HuH-7.5 (cell line): ENCODE results near the gene MRPL55.

Experiments used
- DNase-seq: peaks from one replicate; pipeline ENCODE4 v3.0.0; 2011; ENCODE audit warnings: low spot score

Gene MRPL55

DNA sequence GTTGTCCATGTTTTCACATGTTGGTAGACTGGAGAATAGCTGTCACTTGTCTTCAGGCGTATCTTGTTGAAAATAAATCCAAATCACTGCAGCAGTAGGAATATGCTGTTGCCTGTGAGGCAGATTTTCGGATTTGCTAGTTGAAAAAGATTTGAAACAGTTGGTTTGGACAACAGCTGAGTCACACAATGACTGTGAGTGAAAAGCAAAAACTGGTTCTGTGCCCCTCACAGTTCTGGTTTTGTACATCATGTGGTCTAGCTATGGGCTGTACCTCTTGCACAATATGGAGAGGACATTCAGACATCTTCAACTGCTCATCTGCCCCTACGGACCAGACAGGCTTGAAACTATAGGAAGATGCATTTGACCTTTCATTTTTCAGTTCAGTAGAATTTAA lies 24.8 kb downstream of the MRPL55 start:
- DNase-seq: no peak

DNA sequence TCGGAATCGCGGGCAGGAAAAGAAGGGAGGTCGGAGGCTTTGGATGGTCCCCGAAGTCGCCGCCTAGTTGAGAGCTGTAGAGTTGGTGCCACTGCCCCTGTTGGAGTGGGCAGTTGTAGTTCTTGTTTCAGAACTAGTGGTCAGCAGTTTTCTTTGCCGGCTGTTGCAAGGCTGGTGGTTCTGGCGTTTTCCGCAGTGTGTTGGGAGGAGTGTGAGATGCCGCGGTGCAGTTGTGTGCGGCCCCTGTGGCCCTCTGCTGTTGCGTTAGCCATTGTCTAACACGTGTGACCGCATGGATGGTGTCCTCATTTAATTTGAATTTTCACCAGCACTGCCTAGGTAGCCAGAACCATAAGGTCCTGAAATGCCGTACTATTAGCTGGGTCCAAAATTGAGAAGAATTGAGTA lies 25.2 kb downstream of the MRPL55 start:
- DNase-seq: no peak

DNA sequence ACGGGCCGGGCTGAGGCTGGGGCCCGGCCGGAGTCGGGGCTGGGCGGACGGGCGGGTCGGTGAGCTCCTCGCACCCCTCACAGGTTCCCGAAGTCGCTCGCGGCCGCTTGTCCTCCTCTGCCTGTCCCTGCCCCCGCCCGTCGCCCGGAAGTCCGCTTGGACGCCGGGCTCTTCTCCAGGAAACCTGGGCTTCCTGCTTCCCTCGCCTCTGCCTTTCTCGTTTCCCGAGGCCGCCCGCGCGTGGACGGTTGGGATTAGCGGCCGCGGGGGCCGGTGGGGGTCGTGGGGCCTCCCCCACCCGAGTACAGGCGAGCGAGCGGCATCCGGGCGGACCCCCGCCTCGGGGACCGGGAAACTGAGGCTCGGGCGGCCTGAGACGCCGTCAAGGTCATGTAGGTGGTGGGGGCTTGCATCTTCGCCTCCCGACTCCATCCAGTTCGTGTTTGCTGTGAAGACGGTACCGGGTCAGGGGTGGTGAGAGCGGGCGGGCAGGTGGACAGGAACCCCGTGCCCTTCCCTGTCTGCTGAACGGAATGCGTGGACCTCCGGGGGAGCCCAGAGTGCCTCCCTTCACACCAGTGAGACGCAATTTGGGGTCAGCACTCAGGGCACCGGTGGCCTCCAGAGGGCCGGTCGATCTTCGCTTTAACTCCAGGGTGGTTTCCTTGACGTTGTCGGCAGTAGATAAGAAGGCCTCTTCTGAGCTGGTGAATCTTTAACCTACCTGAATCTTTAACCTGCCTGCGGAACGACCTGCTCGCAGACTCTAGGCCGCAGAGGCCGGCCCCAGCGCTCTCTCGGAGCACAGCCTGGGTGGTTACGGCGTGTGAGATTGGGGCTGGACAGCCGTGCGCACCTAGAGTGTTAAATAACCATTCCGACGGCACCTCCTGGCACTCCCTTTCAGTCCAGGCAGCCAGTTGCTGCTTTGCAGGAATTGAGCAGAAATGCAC lies 25.9 kb downstream of the MRPL55 start:
- DNase-seq: peak; percentile 64

DNA sequence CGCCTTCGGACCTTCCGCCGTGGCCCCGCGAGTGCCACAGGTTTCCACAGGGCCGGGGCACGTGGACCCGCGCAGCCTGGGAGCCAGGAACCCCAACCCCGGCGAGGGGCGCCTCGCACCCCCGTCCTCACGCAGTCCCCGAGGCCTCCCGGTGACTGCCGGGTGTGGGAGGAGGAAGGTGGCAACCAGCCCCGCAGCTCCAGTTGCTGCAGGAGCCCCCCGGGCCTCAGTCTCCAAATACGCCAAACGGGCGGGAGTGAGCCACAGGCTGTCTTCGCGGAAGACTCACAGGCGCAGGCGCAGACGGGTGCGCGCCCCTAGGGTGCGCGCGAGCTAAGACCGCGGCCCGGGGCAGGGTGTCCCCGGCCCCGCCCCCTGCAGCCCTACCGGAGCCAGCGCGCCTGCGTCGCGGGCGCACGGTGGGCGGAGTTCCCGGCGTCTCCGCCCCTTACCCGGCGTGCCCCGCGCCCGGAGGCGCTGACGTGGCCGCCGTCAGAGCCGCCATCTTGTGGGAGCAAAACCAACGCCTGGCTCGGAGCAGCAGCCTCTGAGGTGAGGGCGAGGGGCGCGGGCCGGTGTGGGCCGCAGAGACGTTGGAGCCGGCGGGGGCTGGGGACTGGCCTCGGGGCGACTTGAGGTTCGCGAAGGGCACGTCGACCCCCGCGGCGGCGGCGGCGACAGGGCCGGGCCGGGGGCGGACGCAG lies 26.7 kb downstream of the MRPL55 start, which contains the start of gene ARF1:
ARF1 (plus strand) TSS at position 495 of the 704 bp plus-strand sequence. CDS start 14,407 bp downstream, outside the sequence.
- DNase-seq: peak; percentile 97

DNA sequence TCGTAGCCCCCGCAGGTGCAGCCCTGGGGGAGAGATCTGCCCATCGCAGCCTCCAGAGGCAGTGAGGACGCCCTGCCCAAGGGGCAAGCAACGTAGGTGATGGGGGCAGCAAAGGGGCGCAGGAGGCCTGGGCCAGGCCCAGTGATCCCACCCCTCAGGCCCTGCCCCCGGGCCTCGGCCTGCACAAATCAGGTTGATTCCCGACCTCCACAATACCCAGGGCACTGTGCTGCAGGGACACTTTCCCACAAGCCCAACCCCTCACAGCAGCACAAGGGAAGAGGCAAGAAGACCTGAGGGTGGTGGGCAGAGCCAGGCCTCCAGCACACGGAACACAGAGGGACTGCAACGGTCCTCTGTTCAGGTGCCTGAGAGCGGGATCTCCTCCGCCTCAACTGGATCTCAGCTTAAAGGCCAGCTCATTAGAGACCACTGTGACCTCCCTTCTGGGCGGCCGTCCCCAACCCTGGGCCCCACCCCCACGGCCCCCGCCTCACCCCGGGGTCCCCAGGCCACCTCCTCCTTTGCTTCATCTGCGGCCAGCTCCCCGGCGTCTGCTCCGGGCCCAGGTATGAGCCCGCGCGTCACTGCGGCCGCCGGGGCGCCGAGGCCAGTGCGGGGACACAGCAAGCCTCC lies 27.4 kb downstream of the MRPL55 start:
- DNase-seq: peak; percentile 65

DNA sequence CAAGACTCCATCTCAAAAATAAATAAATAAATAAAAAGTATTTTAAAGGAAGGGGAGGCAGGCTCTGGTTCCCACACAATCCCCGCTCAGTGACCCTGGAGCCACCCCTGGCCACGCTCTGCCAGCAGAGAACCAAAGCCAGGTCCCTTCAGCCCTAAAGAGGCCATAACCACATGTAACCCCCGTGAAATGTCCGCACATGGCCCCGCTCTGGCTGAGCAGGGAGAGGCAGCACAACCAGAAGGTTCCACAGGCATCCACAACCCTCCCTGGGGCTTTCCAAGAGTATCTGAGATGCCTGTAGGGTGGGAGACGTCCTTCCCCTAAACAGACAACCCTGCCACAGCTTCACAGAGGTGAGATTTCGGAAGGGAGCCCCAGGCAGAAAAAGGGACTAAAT lies 28.0 kb downstream of the MRPL55 start:
- DNase-seq: no peak

DNA sequence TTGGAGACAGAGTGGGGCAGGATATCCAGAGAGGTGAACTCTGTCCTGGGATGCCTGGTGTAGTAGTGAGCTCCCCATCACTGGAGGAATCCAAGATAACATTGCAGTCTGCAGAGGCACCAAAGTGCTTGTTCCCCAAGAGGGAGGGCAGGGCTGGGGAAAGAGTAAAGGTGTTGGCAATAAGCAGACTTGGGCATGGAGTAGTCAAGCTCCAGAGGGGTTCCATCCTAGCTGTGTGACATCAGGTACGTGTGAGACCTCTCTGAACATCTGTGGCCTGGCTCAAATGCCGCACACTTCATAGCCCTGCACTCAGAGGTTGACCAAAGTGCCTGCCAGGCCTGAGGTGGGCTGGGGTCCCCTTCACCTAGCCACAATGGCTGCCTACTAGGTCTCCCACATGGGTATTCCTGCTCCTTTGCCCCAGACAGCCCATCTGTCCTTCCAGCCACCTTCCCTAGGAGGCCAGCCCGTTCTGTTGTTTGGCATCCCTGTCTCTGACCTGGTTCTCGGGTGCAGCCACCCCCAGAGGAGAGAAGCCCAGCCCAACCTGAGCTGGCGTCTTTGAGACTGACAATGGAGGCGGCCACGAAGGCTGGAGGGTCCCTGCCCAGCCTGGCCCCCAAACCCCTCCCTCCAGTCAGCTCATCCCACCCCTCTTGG lies 29.4 kb downstream of the MRPL55 start:
- no peak for DNase-seq

DNA sequence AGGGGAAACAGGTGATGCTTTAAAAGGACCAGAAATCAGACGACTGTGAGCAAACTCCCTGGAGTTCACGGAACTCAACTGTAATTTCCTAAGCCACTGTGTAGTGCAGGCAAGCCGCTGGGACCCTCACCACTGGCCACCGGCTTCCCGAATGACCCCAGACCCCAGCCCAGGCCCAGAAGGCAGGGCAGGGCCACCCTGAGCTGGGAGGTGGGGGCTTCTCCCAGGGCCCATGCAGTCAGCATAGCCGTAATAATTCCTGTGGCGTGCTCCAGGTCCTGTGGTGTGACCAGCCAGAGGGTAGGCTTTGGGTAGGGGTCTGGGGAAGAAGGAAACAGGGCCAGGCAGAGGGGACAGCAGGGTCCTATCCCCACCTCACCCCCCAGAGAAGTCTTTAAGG lies 30.1 kb downstream of the MRPL55 start:
- DNase-seq: no peak

DNA sequence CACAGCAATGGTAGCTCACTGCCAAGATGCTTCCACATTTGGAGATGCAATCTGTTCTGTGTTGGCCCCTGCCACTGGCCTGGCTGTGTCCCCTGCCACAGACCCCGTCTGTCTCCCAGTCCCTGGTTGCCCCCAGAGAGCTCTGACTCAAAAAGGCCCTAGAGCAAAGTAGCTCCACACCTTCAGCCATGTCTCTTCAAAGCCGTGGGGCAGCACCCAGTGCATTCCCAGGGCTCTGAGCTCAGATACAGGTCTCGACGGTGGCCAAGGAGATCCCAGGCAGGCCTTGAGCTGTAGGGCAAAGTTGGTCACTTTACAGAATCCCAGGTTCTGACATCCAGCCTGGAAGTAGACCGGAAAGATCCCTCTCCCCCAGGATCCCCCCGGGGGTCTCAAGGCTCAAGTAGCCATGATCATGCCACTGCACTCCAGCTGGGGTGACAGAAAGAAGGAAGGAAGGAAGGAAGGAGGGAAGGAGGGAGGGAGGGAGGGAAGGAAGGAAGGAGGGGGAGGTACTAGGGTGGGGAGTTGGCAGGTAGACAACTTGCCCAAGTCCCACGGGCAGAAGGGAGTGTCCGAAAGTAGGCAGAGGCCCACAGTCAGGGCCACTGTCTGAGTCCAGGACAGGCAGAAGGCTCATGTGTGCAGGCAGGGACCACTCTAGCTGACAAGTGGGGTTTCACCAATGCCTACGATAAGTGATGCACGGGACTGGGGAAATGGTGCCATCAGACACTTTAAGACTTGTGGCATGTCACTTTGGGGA lies 31.4 kb downstream of the MRPL55 start:
- no peak for DNase-seq

DNA sequence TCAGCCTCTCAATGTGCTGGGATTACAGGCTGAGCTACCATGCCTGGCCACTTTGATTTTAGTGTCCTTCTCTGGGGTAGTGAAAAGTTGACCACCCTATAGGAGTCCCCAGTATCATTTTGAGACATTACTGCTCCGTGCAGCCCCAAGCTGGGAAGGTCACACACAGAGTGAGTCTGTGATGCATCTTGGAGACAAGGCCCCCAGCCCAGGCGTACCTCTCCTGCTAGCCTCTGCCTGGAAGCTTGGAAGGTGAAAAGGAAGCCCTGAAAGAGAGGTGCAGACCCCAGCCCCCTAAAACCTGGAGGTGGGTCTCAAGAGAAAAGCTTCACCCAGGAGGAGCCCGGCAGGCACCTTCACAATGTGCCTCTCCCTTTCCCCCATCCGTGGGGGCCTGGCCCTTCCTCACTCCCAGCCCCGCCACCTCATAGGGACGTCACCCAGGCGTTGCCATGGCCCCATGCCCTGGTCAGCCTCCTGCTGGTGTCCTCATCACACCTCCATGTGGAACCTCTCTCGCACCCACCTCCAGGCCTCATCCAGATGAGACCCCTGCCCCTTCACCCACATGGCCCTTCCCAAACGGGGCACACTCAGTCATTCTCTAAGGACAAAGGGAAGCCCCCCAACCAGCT lies 32.2 kb downstream of the MRPL55 start:
- no peak for DNase-seq

DNA sequence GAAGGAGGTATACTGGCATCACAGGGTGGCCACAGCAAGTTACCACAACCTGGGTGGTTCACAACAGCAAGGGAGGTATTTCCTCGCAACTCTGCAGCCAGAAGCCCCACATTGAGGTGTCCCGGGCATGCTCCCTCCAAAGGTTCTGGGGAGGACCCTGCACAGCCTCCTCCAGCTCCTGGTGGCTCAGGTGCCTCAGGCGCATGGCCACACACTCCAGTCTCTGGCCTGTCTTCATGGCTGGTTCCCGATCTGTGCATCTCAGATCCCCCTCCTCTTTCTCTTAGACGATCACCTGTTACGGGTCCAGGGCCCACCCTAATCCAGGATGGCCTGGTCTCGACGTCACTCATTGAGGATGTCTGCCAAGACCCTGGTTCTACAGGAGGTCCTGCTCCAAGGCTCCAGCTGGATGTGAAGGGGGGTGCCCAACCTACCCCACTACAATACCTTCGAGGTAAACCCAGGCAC lies 33.3 kb downstream of the MRPL55 start:
- no peak for DNase-seq

DNA sequence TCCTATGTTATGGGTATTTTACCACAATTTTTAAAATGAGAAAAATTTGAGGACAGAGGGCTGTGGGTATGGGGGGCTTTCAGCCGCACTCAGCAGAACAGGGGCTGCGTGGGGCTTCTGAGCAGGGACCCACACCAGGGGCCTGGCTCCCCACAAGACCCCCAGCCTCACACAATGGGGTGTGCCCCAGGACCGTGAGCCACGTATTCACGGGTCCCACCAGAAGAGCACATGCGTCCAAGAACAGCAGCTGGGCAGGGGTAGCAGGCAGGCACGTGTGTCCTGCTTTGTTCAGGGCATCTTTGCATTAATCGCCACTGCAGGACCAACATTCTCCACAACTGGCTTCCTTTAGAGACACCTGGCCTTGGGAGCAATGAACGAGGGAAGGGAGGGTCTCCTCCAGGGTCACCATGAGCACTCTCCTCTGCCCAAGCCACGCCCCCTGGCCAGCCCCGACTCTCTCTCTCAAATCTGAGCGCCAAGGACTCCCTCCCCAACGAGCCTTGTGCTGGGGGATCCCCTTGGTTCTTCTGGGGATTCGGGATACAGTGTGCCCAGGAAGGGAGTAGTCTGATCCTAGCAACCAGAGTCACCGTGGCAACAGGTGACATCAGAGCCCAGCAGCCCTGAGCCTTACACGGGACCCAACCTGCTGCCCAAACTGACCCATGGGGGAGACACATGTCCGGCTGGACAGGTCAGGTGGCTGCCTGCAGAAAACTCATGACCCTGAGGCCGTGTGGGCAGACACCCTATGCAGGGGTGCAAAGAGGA lies 34.0 kb downstream of the MRPL55 start:
- DNase-seq: no peak

DNA sequence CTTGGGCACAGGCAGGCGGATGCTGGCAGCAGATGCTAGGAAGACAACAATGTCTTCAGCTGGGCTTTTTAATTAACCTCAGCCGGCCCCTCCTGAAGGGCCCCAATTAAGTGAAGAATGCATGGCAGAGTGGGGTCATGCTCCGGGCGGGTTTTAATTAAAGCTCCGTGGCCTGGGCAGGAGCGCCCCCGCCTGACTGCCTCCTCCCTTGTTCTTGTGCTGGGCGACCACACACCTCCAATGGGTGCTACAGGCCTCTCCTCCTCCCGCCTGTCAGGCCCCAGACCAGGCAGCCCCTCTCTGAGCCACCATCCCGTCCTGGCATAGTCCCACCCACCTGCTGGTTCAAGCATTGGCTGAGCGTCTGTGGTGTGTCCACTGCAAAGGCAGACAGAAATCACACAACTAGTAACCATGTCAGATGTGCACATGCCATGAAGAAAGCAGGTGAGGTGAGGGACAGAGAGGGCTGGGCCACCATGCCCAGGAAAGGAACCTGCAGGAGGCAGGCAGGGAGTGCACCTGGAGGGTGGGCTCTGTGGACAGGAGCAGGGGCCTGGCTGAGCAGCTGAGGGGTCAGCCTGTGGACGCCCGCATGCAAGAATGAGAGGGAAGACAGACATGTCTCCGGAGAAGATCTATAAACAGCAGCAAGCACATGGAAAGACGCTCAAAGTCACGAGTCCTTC lies 35.1 kb downstream of the MRPL55 start:
- no peak for DNase-seq

DNA sequence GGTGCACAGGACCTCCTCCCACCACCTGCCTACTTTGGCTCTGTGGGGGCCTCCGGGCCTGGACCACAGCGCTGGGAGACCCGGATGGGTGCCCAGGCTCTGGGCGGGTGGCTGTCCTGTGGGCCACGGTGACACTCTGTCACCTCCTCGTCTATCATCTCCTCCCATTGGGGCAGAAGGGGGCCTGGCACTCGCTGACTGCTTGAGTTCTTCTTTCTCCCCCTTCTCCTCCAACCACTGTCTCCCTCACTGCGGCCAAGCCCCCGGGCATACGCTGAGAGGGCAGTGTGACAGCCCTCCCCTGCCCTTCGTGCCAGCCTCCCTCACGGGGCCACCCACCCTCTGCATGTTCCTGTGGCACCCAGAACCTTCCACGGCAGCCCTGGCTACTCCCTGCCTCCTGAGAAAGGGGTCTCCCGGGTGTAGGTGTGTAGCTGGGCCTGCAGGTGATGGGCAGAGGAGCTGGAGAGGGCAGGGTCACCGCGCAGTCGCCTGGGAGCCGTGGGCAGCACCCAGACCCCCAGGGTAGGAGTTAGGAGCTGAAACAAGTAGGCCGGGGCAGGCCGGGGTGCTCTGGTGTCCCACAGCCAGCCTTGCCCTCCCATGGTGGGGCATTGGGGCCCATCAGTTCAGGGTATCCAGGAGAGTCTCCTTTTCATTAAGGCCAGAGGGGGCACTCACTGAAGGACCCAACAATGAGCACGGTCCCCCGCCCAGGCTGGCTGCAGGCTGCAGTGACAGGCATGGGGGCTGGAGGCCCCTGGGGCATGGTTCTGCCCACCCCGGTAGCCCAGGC lies 35.8 kb downstream of the MRPL55 start:
- DNase-seq: no peak

DNA sequence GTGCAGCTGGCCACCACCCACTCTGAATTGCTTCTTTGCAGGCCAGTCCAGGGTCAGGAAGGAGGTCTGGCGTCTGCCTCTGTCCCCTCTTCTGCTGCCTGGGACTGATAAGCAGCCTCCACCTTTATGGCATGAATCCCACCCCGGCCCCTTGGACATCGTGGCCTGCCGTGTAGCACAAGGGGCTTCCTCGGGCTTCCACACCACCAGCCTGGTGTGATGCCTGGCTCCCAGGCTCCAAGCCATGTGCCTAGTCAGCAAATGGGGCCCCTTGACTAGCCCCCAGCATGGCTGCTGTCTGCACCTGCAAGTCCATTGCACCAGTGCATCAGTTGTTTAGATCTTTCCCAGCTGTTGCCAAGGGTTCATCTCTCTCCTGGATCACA lies 36.4 kb downstream of the MRPL55 start:
- DNase-seq: no peak

DNA sequence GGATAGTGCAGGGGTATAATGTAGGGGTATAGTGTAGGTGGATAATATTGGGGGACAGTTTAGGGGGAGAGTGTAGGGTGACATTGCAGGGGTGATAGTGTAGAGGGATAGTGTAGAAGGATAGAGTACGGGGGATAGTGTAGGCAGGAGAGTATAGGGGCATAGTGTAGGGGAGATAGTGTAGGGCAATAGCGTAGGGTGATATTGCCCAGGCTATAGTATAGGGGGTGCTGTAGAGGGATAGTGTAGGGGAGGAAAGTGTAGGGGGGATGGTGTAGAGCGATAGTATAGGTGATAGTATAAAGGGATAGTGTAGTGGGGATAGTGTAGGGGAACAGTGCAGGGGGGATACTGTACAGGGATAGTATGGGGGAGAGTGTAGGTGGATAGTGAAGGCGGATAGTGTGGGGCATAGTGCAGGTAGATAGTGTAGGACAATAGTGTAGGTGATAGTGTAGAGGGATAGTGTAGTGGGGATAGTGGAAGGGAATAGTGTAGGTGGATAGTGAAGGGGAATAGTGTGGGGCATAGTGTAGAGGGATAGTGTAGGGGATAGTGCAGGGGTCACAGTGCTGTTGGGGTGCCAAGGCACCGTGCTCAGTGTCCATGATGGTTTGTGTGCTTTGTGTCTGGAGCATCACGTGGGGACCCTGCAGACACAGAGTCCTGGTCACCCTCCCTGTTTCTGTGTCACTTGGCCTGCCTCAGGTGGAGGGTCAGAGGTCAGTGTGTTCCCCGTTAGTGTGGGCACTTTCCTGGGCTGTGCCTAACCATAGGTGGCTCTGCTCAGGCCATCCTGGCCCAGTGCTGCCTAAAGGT lies 37.1 kb downstream of the MRPL55 start:
- no peak for DNase-seq

DNA sequence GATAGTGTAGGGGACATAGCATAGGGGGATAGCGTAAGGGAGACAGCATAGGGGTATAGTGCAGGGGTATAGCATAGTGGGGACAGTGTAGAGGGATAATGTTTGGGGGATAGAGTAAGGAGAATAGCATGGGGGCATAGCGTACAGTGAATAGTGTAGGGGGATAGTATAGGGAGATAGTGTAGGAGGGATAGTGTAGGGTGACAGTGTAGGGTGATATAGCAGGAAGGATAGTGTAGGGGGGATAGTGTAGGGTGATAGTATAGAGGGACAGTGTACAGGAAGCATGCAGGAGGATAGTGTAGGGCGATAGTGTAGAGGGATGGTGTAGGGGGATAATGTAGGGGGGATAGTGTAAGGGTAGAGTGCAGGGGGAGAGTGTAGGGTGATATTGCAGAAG lies 38.2 kb downstream of the MRPL55 start:
- no peak for DNase-seq

DNA sequence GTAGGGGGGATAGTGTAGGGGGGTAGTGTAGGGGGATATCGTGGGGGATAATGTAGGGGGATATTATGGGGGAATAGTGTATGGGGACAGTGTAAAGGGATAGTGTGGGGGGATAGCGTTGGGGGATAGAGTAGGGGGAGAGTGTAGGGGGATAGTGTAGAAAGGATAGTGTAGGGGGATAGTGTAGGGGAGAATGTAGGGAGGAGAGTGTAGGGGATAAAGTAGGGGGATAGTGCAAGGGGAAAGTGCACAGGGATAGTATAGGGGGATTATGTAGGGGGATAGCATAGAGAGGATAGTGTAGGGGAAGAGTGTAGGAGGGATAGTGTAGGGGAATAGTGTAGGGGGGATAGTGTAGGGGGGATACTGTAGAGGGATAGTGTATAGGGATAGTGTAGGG lies 38.9 kb downstream of the MRPL55 start:
- no peak for DNase-seq
